Ovary (tissue), 9 donors: Measurements from ENCODE around the gene TLN1. TPM values are rescaled to one million over a fixed set of nuclear protein-coding genes. Genes with fewer than 3 reads are reported as not detected.

Experiments used
- DNase-seq, 5 donors: peaks; one replicate each; pipeline ENCODE4 v3.0.0-alpha.2; 2019 to 2020
- H3K27ac ChIP-seq, 2 donors: fragments of 200-600 bp; one replicate each; pipeline versions ENCODE4 v1.5.1 to v1.8.0; 2019 to 2022
- H3K27me3 ChIP-seq: fragments of 200-600 bp; one replicate; pipeline ENCODE4 v1.8.0; 2022
- H3K36me3 ChIP-seq: fragments of 200-600 bp; sonication (generic); one replicate; pipeline ENCODE4 v1.5.1; 2019
- H3K4me1 ChIP-seq: one replicate; pipeline ENCODE4 v1.8.1; 2013; ENCODE audit warnings: mild to moderate bottlenecking, moderate library complexity; ENCODE audit not compliant: insufficient read depth
- H3K4me3 ChIP-seq: fragments of 200-600 bp; sonication (generic); one replicate; pipeline ENCODE4 v1.5.1; 2017
- H3K9me3 ChIP-seq, 2 donors: fragments of 200-600 bp in 1 of 2; sonication (generic) in 1 of 2; one replicate each; pipeline versions ENCODE4 v1.5.1 to v1.8.1; 2013 to 2019; ENCODE audit warnings: mild to moderate bottlenecking in 1 of 2, moderate library complexity in 1 of 2
- EP300 ChIP-seq: sonication (generic); formaldehyde crosslinking; IDR thresholded peaks from one replicate; pipeline ENCODE4 v1.6.1; 2017; ENCODE audit warnings: antibody characterized with exemption
- POLR2A ChIP-seq: fragments of 450-650 bp; IDR thresholded peaks from one replicate; pipeline ENCODE4 v1.6.1; 2017; ENCODE audit warnings: antibody characterized with exemption, mild to moderate bottlenecking, moderate library complexity
- WGBS, 3 donors: extraction: QIAGEN DNeasy Blood & Tissue Kit in 1 of 3; methylation state at CpG; one replicate each; pipeline versions ENCODE4 v1.1.5 to v1.1.7; 2013 to 2017; 5-methylcytosine and 5-hydroxymethylcytosine counted together
- intact Hi-C, 4 donors: fragments of 100-400 bp; cut with DNase I; formaldehyde crosslinking; loops; one replicate each; pipeline versions ENCODE4 v1.11.0 to v1.15.1; 2022 to 2023
- polyA plus RNA-seq, 2 donors: library from polyadenylated mRNA; stranded (reverse); fragments of 200-250 nt in 1 of 2; fragments of 350-450 nt in 1 of 2; fragmentation: Illumina TruSeq in 1 of 2; extraction: RNeasy Lipid Tissue Mini Kit (QIAGEN cat#74804) in 1 of 2; gene quantifications; one replicate each; pipeline ENCODE4 v1.2.3, GENCODE V29; 2013 to 2014
- total RNA-seq, 7 donors: library from RNA; depleted of rRNA in 2 of 7; stranded (reverse); fragments of >200 nt in 2 of 7; fragmentation: NEBNext Ultra II Directional in 3 of 7; extraction: Animal tissue kit (Norgen Biotek cat#: 25700) in 3 of 7; gene quantifications; one replicate each; pipeline versions ENCODE4 v1.1.0 to v1.2.4, GENCODE V29; 2016 to 2023
- TF ChIP-seq, protein P1 (sequence below), 3 donors: fragments of 450-650 bp in 2 of 3; fragments of 200-600 bp in 1 of 3; IDR thresholded peaks; one replicate each; pipeline versions ENCODE4 v1.5.1 to v1.8.0; 2016 to 2022; ENCODE audit warnings: antibody characterized with exemption in 3 of 3, mild to moderate bottlenecking in 1 of 3
- donor health status: DM: no; HTN: no; CAD: no; lungs with moderate emphysema.
- donor health status: DM: no; HTN: no; CAD: no.
- donor health status: Bipolar disorder and iron deficiency.
- donor health status: DM: yes; HTN: yes; CAD: no.
- donor health status: DM: no; HTN: no; CAD: no.
- donor health status: DM: yes; HTN: yes; CAD: no.

The TLN1 gene
- total and polyA plus RNA-seq, 9 donors = 106 to 344 (median 271) TPM

DNA sequence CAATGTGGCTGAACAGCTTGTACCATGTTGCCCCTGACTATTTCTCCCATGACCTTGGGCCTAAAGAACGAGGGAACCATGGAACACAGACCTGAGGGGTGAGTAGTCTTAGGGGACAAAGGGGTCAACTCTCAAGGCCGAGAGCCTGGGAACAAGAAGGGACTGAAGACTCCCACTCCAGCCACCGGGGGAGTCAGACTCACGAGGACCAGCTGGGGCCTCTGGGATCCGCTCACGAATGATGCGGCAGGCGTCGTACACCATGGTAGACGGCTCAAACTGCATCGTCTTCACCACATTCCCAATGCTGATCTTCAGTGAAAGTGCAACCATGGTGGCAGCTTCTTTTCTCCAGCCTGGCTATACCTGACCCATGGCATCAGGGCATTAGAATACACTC is 6.6 kb downstream of the TLN1 start:
- no peak for DNase-seq
- H3K27ac ChIP-seq = no peak overlapping the region
- no peaks in the 10 kb centered on the region for H3K36me3 ChIP-seq
- H3K9me3 ChIP-seq = no peaks in the 10 kb centered on the region
- peaks cover 25% of the 10 kb centered on the region for H3K4me1 ChIP-seq
- no peaks in the 10 kb centered on the region for H3K27me3 ChIP-seq
- intact Hi-C loops = loop anchor here in 3 of 4 donors (5.0 kb wide), 4 partner anchors 33 to 738 kb away; partner anchors contain the start of genes CCDC107 (in 1 of the 3), DNAJB5 (in 1 of the 3) and RMRP (in 1 of the 3)
- no peak overlapping the region for H3K4me3 ChIP-seq
- no peak for TF ChIP-seq EP300
- TF ChIP-seq, protein P1, sequence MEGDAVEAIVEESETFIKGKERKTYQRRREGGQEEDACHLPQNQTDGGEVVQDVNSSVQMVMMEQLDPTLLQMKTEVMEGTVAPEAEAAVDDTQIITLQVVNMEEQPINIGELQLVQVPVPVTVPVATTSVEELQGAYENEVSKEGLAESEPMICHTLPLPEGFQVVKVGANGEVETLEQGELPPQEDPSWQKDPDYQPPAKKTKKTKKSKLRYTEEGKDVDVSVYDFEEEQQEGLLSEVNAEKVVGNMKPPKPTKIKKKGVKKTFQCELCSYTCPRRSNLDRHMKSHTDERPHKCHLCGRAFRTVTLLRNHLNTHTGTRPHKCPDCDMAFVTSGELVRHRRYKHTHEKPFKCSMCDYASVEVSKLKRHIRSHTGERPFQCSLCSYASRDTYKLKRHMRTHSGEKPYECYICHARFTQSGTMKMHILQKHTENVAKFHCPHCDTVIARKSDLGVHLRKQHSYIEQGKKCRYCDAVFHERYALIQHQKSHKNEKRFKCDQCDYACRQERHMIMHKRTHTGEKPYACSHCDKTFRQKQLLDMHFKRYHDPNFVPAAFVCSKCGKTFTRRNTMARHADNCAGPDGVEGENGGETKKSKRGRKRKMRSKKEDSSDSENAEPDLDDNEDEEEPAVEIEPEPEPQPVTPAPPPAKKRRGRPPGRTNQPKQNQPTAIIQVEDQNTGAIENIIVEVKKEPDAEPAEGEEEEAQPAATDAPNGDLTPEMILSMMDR (IDR thresholded peaks at IDR 0.05) = no peak
- no peak for TF ChIP-seq POLR2A
- 83% methylated on average over 11 of the region's 11 CpGs for WGBS, 3 donors

DNA sequence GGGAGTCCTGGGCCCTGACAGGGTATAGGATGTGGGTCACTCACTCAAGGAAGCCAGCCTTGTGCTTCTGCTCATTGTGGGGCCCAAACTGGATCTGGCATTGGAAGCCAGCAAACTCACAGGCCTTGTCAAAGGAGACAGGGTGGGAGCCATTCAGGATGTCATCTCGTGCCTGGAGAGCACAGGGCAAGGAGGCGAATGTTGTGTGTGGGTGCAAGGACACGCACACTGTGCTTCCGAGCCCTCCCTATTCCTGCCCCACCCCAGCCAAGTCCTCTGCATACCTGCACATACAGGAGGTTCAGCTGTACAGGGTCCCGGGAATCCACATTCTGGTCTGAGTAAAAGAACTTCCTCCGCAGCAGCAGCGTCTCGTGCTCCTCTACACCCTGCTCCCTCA is 8.1 kb downstream of the TLN1 start:
- WGBS, 3 donors = 91 to 92% (median 92%) methylated on average over 8 of the region's 8 CpGs
- Histone ChIP-seq H3K4me3 (no peak overlapping the region), H3K27me3 (no peaks in the 10 kb centered on the region), H3K27ac (no peak overlapping the region), H3K4me1 (peaks cover 15% of the 10 kb centered on the region), H3K9me3 (no peaks in the 10 kb centered on the region), H3K36me3 (no peaks in the 10 kb centered on the region)
- intact Hi-C loops = no loop called here
- no peak for DNase-seq
- TF ChIP-seq EP300 (no peak), POLR2A (no peak)
- TF ChIP-seq, protein P1 (IDR thresholded peaks at IDR 0.05) = no peak

DNA sequence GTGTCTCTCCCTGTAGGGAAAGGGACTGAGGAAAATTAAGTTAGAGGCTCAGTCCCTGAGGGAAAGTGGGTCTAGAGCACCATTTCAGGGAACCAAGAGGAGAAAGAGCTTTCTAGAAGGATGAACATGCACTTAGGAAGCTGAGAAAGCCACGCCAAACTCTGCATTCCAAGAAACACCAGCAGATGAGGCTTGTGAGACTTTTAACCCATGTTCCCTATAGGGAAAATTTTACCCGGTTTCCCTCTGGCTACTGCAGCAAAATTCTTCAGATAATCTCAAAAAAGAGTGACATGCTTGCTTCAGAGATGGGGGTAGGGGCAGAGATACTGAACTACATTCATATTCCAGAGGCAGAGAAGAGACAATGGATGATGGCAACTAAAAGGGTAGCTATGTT is 8.6 kb downstream of the TLN1 start:
- no peaks in the 10 kb centered on the region for H3K36me3 ChIP-seq
- intact Hi-C loops = no loop called here
- WGBS, 3 donors = 85 to 88% (median 86%) methylated on average over 2 of the region's 2 CpGs
- H3K4me3 ChIP-seq = no peak overlapping the region
- no peak for DNase-seq
- no peak overlapping the region for H3K27ac ChIP-seq
- no peaks in the 10 kb centered on the region for H3K27me3 ChIP-seq
- H3K4me1 ChIP-seq = peaks cover 11% of the 10 kb centered on the region
- TF ChIP-seq, protein P1 (IDR thresholded peaks at IDR 0.05) = no peak
- TF ChIP-seq POLR2A = no peak
- H3K9me3 ChIP-seq = no peaks in the 10 kb centered on the region

DNA sequence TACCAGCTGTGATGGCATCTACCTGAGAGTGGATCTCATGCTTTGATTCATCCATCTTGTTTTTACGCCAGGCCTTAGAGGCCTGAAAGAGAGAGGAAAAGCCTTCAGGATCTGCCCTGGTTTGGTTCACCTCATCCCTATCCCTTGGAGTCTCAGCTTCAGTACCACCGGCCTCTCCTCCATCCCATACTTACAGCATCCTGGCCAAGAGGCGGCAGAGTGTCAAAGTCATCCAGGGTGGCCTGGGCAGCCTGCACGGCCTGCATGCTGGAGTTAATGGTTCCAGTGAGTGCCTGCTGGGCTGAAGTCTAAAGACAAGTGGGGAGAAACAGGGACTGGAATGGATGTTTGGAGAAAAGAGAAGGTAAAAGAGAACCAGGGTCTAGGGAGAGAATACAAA is 12.4 kb downstream of the TLN1 start:
- no peaks in the 10 kb centered on the region for H3K9me3 ChIP-seq
- intact Hi-C loops = no loop called here
- no peaks in the 10 kb centered on the region for H3K4me1 ChIP-seq
- no peak for DNase-seq
- H3K27ac ChIP-seq = no peak overlapping the region
- no peaks in the 10 kb centered on the region for H3K27me3 ChIP-seq
- WGBS, 3 donors = 91 to 93% (median 92%) methylated on average over 4 of the region's 4 CpGs
- no peak overlapping the region for H3K4me3 ChIP-seq
- H3K36me3 ChIP-seq = no peaks in the 10 kb centered on the region
- no peak for TF ChIP-seq POLR2A
- TF ChIP-seq, protein P1 (IDR thresholded peaks at IDR 0.05) = no peak
- no peak for TF ChIP-seq EP300
